ENCODE results near the gene ZNF283.

DNA sequence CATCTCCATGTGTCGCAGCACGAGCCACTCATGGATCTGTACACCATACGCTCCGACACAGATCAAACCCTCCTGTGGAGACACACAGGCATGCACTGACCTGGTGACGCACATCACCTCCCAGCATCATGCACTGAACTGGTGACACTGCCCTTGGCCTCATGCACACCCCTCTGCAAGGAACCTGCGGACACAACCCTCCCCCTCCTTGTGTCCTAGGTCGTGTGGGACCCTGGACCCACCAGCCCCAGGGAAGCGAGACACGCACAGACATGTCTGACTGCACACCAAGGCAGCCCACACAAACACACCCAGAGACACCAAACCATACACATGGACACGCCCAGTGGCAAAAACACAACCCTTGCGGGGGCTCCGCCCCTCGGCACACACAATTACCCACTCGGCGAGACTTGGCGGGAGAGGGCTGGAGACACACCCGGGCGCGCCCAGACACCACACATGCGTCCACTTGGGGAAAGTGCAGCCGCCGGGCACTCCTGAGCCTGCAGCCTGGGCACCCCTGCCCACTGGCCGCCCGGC is 44.4 kb upstream of the ZNF283 start:
- TF ChIP-seq CTCF (IDR thresholded peaks at IDR 0.05), result no peak
- TF ChIP-seq POLR2AphosphoS5 (IDR thresholded peaks at IDR 0.05), result no peak
- TF ChIP-seq EP300 (IDR thresholded peaks at IDR 0.05), result no peak
